Hepatocyte (in vitro differentiated cells): ENCODE measurements around the gene AKIP1. TPM values are rescaled to one million over a fixed set of nuclear protein-coding genes. Genes with fewer than 3 reads are reported as not detected.

Source experiments
- DNase-seq: peaks from one replicate; pipeline ENCODE4 v3.0.0-alpha.2; 2016; ENCODE audit warnings: low spot score
- H2AFZ ChIP-seq: fragments of 200-600 bp; sonication (generic); 2 replicates; pipeline ENCODE4 v1.6.0; 2016; ENCODE audit warnings: antibody characterized with exemption, mild to moderate bottlenecking
- H3K27ac ChIP-seq: fragments of 200-600 bp; sonication (generic); 2 replicates; pipeline ENCODE4 v1.5.1; 2016; ENCODE audit warnings: mild to moderate bottlenecking
- H3K27me3 ChIP-seq: fragments of 200-600 bp; sonication (generic); 2 replicates; pipeline ENCODE4 v1.6.1; 2016
- H3K36me3 ChIP-seq: fragments of 200-600 bp; sonication (generic); replicated peaks from 2 replicates; pipeline ENCODE4 v1.5.1; 2016; ENCODE audit warnings: low read depth; ENCODE audit not compliant: insufficient read depth
- H3K4me1 ChIP-seq: fragments of 200-600 bp; sonication (generic); 2 replicates; pipeline ENCODE4 v1.5.1; 2016; ENCODE audit warnings: mild to moderate bottlenecking, moderate library complexity; ENCODE audit not compliant: insufficient read depth
- H3K4me2 ChIP-seq: fragments of 200-600 bp; sonication (generic); 2 replicates; pipeline ENCODE4 v1.6.0; 2016
- H3K4me3 ChIP-seq: fragments of 200-600 bp; sonication (generic); 2 replicates; pipeline ENCODE4 v1.5.1; 2016; ENCODE audit warnings: mild to moderate bottlenecking
- H3K79me2 ChIP-seq: fragments of 200-600 bp; sonication (generic); 2 replicates; pipeline ENCODE4 v1.6.0; 2017; ENCODE audit warnings: mild to moderate bottlenecking
- H3K9me2 ChIP-seq: fragments of 200-600 bp; sonication (generic); replicated peaks from 2 replicates; pipeline ENCODE4 v1.6.0; 2017; ENCODE audit warnings: mild to moderate bottlenecking; ENCODE audit not compliant: insufficient read depth
- H3K9me3 ChIP-seq: fragments of 200-600 bp; sonication (generic); 2 replicates; pipeline ENCODE4 v1.5.1; 2016; ENCODE audit warnings: low read depth, mild to moderate bottlenecking
- H4K20me1 ChIP-seq: fragments of 200-600 bp; sonication (generic); 2 replicates; pipeline ENCODE4 v1.6.0; 2016; ENCODE audit warnings: mild to moderate bottlenecking; ENCODE audit not compliant: insufficient read depth, poor library complexity, severe bottlenecking
- CTCF ChIP-seq: fragments of 200-600 bp; sonication (generic); IDR thresholded peaks from 2 replicates; pipeline ENCODE4 v1.5.1; 2016; ENCODE audit warnings: antibody characterized with exemption, mild to moderate bottlenecking; ENCODE audit not compliant: poor library complexity
- EZH2 ChIP-seq: fragments of 200-600 bp; sonication (generic); IDR thresholded peaks from 2 replicates; pipeline ENCODE4 v1.6.1; 2016; ENCODE audit warnings: antibody characterized with exemption, mild to moderate bottlenecking, borderline replicate concordance
- EZH2phosphoT487 ChIP-seq: fragments of 200-600 bp; sonication (generic); IDR thresholded peaks from one replicate; pipeline ENCODE4 v1.6.1; 2018; ENCODE audit warnings: antibody characterized with exemption, mild to moderate bottlenecking, low read depth, moderate library complexity; ENCODE audit not compliant: unreplicated experiment, severe bottlenecking
- WGBS: methylation state at CpG from one replicate; pipeline ENCODE4 v1.1.6; 2016; ENCODE audit warnings: low lambda C conversion rate; ENCODE audit errors: missing lambda C conversion rate; 5-methylcytosine and 5-hydroxymethylcytosine counted together
- polyA plus RNA-seq: library from polyadenylated mRNA; unstranded; fragments of >200 nt; fragmentation: Nextera tagmentation; extraction: Ambion mirVana; gene quantifications from 2 replicates; pipeline ENCODE4 v1.2.1, GENCODE V29; 2016
- total RNA-seq: library from RNA; depleted of rRNA; stranded (reverse); fragments of >200 nt; gene quantifications from 2 replicates; pipeline ENCODE4 v1.2.3, GENCODE V29; 2014

The AKIP1 gene
- total and polyA plus RNA-seq, 2 experiments from 2014 or later: 31.3 to 32.2 TPM

- Histone ChIP-seq H3K9me2 (no peaks in the 10 kb centered on the region), H3K4me3 (no peak overlapping the region), H3K4me2 (no peak overlapping the region), H4K20me1 (no peaks in the 10 kb centered on the region), H3K4me1 (no peaks in the 10 kb centered on the region), H3K27ac (no peak overlapping the region), H3K27me3 (no peaks in the 10 kb centered on the region), H3K9me3 (no peaks in the 10 kb centered on the region), H2AFZ (no peak overlapping the region), H3K79me2 (no peaks in the 10 kb centered on the region), H3K36me3 (no peaks in the 10 kb centered on the region)
- no peak for TF ChIP-seq EZH2phosphoT487
- no peak for TF ChIP-seq EZH2
- no peak for TF ChIP-seq CTCF
- no peak for DNase-seq
- 93% methylated on average over 5 of the region's 5 CpGs for WGBS
Measured at GRCh38 chr11:8926236-8926635, 15.2 kb downstream of the AKIP1 start.

GRCh38 chr11:8927233-8927632 is 16.2 kb downstream of the AKIP1 start:
- Histone ChIP-seq H3K9me3 (no peaks in the 10 kb centered on the region), H4K20me1 (no peaks in the 10 kb centered on the region), H3K79me2 (no peaks in the 10 kb centered on the region), H3K4me1 (no peaks in the 10 kb centered on the region), H3K9me2 (no peaks in the 10 kb centered on the region), H3K27me3 (no peaks in the 10 kb centered on the region), H2AFZ (no peak overlapping the region), H3K36me3 (no peaks in the 10 kb centered on the region), H3K27ac (no peak overlapping the region), H3K4me2 (no peak overlapping the region), H3K4me3 (no peak overlapping the region)
- TF ChIP-seq CTCF (no peak), EZH2phosphoT487 (no peak), EZH2 (no peak)
- WGBS: 90% methylated on average over 5 of the region's 5 CpGs
- no peak for DNase-seq

- no peak for DNase-seq
- no peaks in the 10 kb centered on the region for H4K20me1 ChIP-seq
- no peak for TF ChIP-seq CTCF
- TF ChIP-seq EZH2phosphoT487: no peak
Measured at GRCh38 chr11:8928205-8928604, 17.2 kb downstream of the AKIP1 start.

GRCh38 chr11:8928981-8929615 is 18.1 kb downstream of the AKIP1 start:
- Histone ChIP-seq H3K36me3 (no peaks in the 10 kb centered on the region), H3K9me2 (no peaks in the 10 kb centered on the region), H2AFZ (no peak overlapping the region), H3K9me3 (no peaks in the 10 kb centered on the region), H3K4me1 (no peaks in the 10 kb centered on the region), H3K27me3 (no peaks in the 10 kb centered on the region), H3K4me2 (no peak overlapping the region), H3K4me3 (no peak overlapping the region), H3K27ac (no peak overlapping the region), H3K79me2 (no peaks in the 10 kb centered on the region), H4K20me1 (no peaks in the 10 kb centered on the region)
- no peak for DNase-seq
- TF ChIP-seq CTCF (no peak), EZH2phosphoT487 (no peak), EZH2 (no peak)
- 93% methylated on average over 9 of the region's 9 CpGs for WGBS

More at GRCh38 chr11:8928205-8928604, 17.2 kb downstream of the AKIP1 start:
- no peaks in the 10 kb centered on the region for H3K36me3 ChIP-seq
- H3K4me2 ChIP-seq: no peak overlapping the region
- H2AFZ ChIP-seq: no peak overlapping the region
- 97% methylated on average over 4 of the region's 4 CpGs for WGBS
- H3K4me3 ChIP-seq: no peak overlapping the region
- H3K9me3 ChIP-seq: no peaks in the 10 kb centered on the region
- H3K79me2 ChIP-seq: no peaks in the 10 kb centered on the region
- H3K27ac ChIP-seq: no peak overlapping the region
- no peaks in the 10 kb centered on the region for H3K4me1 ChIP-seq
- H3K9me2 ChIP-seq: no peaks in the 10 kb centered on the region
- H3K27me3 ChIP-seq: no peaks in the 10 kb centered on the region
